ENCODE results near the gene SEMA4A. TPM values are rescaled to one million over a fixed set of nuclear protein-coding genes. Genes with fewer than 3 reads are reported as not detected.
A peak's percentile ranks its signal among the peaks of the same experiment; 100 is the strongest.
"Not testable (repeated sequence)": the region's sequence is repeated elsewhere in the genome, so short reads cannot be mapped to it uniquely, and the experiment has no call there.

Gene SEMA4A
- total RNA-seq, 2 experiments from 2014 or later: 14.5 to 30.6 TPM

GRCh38 chr1:156122519-156123355 lies 30.6 kb upstream of the SEMA4A start:
- no peaks in the 10 kb centered on the region for H3K36me3 Mint-ChIP-seq
- H3K9me3 Mint-ChIP-seq (ENCODE audit: low read depth): no peaks in the 10 kb centered on the region
- CTCF ChIA-PET: interaction anchor here (0.9 to 25.5 kb wide), 4 partner anchors 8 to 122 kb away, joined by 3 to 979 read pairs (median 65); partner anchors contain the start of genes LMNA and MEX3A
- no peak overlapping the region for H3K4me3 Mint-ChIP-seq
- no peak for ATAC-seq
- DNase-seq: no peak
- H3K4me1 Mint-ChIP-seq: peaks cover 60% of the 10 kb centered on the region
- no peaks in the 10 kb centered on the region for H3K27me3 Mint-ChIP-seq
- H3K27ac Mint-ChIP-seq: peak overlapping the region; percentile 52

GRCh38 chr1:156123356-156124196 lies 29.8 kb upstream of the SEMA4A start:
- Mint-ChIP-seq H3K4me3 (no peak overlapping the region), H3K36me3 (no peaks in the 10 kb centered on the region), H3K27ac (peak overlapping the region; percentile 52), H3K27me3 (no peaks in the 10 kb centered on the region), H3K4me1 (peaks cover 66% of the 10 kb centered on the region), H3K9me3 (ENCODE audit: low read depth) (no peaks in the 10 kb centered on the region)
- no peak for ATAC-seq
- peak; percentile 57 for DNase-seq
- CTCF ChIA-PET: interaction anchor here (8.8 to 25.5 kb wide), 2 partner anchors 9 to 29 kb away, joined by 127 to 979 read pairs; partner anchors contain the start of genes LMNA and MEX3A

GRCh38 chr1:156124557-156125483 lies 28.6 kb upstream of the SEMA4A start:
- CTCF ChIA-PET: interaction anchor here (1.4 to 25.5 kb wide), 3 partner anchors 11 to 135 kb away, joined by 3 to 979 read pairs (median 127); partner anchors contain the start of genes LMNA and MEX3A
- Mint-ChIP-seq H3K9me3 (ENCODE audit: low read depth) (no peaks in the 10 kb centered on the region), H3K4me3 (no peak overlapping the region), H3K27me3 (peaks cover 7% of the 10 kb centered on the region), H3K36me3 (no peaks in the 10 kb centered on the region), H3K4me1 (peaks cover 74% of the 10 kb centered on the region), H3K27ac (peak overlapping the region; percentile 75)
- ATAC-seq (no peak), DNase-seq (peak; percentile 52)

GRCh38 chr1:156125544-156125943 lies 27.8 kb upstream of the SEMA4A start:
- peaks cover 72% of the 10 kb centered on the region for H3K4me1 Mint-ChIP-seq
- not testable (repeated sequence) for H3K9me3 Mint-ChIP-seq (ENCODE audit: low read depth); H3K27me3 Mint-ChIP-seq; DNase-seq; H3K4me3 Mint-ChIP-seq; ATAC-seq; H3K27ac Mint-ChIP-seq; H3K36me3 Mint-ChIP-seq
- CTCF ChIA-PET: interaction anchor here (1.4 to 25.5 kb wide), 3 partner anchors 11 to 136 kb away, joined by 3 to 979 read pairs (median 127); partner anchors contain the start of genes LMNA and MEX3A

GRCh38 chr1:156126043-156126629 lies 27.2 kb upstream of the SEMA4A start:
- peak; percentile 83 for DNase-seq
- Mint-ChIP-seq H3K36me3 (no peaks in the 10 kb centered on the region), H3K27ac (peak overlapping the region; percentile 70), H3K27me3 (peaks cover 7% of the 10 kb centered on the region), H3K9me3 (ENCODE audit: low read depth) (no peaks in the 10 kb centered on the region), H3K4me3 (no peak overlapping the region), H3K4me1 (peaks cover 71% of the 10 kb centered on the region)
- ATAC-seq: peak; percentile 45
- CTCF ChIA-PET: interaction anchor here (0.6 to 25.5 kb wide), 6 partner anchors 12 to 273 kb away, joined by 3 to 979 read pairs (median 6); partner anchors contain the start of genes LMNA and MEX3A

GRCh38 chr1:156126630-156127534 lies 26.5 kb upstream of the SEMA4A start:
- Mint-ChIP-seq H3K27me3 (peaks cover 7% of the 10 kb centered on the region), H3K4me1 (peaks cover 71% of the 10 kb centered on the region), H3K27ac (peak overlapping the region; percentile 70), H3K9me3 (ENCODE audit: low read depth) (no peaks in the 10 kb centered on the region), H3K4me3 (peak overlapping the region; percentile 22), H3K36me3 (no peaks in the 10 kb centered on the region)
- DNase-seq: peak; percentile 94
- CTCF ChIA-PET: interaction anchor here (0.6 to 25.5 kb wide), 14 partner anchors 13 to 291 kb away, joined by 3 to 979 read pairs (median 4); partner anchors contain the start of genes ARHGEF2, LMNA, MEX3A and PMF1
- peak; percentile 82 for ATAC-seq

GRCh38 chr1:156128308-156128653 lies 25.1 kb upstream of the SEMA4A start:
- H3K36me3 Mint-ChIP-seq: no peaks in the 10 kb centered on the region
- no peak overlapping the region for H3K4me3 Mint-ChIP-seq
- CTCF ChIA-PET: interaction anchor here (0.7 to 25.5 kb wide), 16 partner anchors 8 to 317 kb away, joined by 3 to 979 read pairs (median 6); partner anchors contain the start of genes LMNA, MEX3A, PMF1 and SMG5
- no peak overlapping the region for H3K27ac Mint-ChIP-seq
- ATAC-seq: no peak
- DNase-seq: no peak
- peaks cover 7% of the 10 kb centered on the region for H3K27me3 Mint-ChIP-seq
- no peaks in the 10 kb centered on the region for H3K9me3 Mint-ChIP-seq (ENCODE audit: low read depth)
- peaks cover 68% of the 10 kb centered on the region for H3K4me1 Mint-ChIP-seq

GRCh38 chr1:156128654-156129597 lies 24.5 kb upstream of the SEMA4A start:
- H3K27me3 Mint-ChIP-seq: peaks cover 7% of the 10 kb centered on the region

GRCh38 chr1:156129687-156130577 lies 23.5 kb upstream of the SEMA4A start:
- Mint-ChIP-seq H3K4me3 (no peak overlapping the region), H3K27ac (no peak overlapping the region)
- no peak for ATAC-seq

More at GRCh38 chr1:156128654-156129597, 24.5 kb upstream of the SEMA4A start:
- Mint-ChIP-seq H3K36me3 (no peaks in the 10 kb centered on the region), H3K4me3 (no peak overlapping the region), H3K4me1 (peaks cover 62% of the 10 kb centered on the region), H3K27ac (no peak overlapping the region), H3K9me3 (ENCODE audit: low read depth) (no peaks in the 10 kb centered on the region)
- DNase-seq (no peak), ATAC-seq (no peak)
- CTCF ChIA-PET: interaction anchor here (0.7 to 25.5 kb wide), 19 partner anchors 8 to 317 kb away, joined by 3 to 979 read pairs (median 6); partner anchors contain the start of genes LMNA, MEX3A, PMF1 and SMG5

More at GRCh38 chr1:156129687-156130577, 23.5 kb upstream of the SEMA4A start:
- H3K4me1 Mint-ChIP-seq: peaks cover 52% of the 10 kb centered on the region
- H3K36me3 Mint-ChIP-seq: peaks cover 2% of the 10 kb centered on the region
- no peaks in the 10 kb centered on the region for H3K9me3 Mint-ChIP-seq (ENCODE audit: low read depth)
- peak; percentile 84 for DNase-seq
- peaks cover 7% of the 10 kb centered on the region for H3K27me3 Mint-ChIP-seq
- CTCF ChIA-PET: interaction anchor here (0.6 to 25.5 kb wide), 16 partner anchors 9 to 189 kb away, joined by 3 to 979 read pairs (median 8); partner anchors contain the start of genes LMNA, MEX3A, SMG5 and TMEM79
